Sigmoid colon (tissue), 7 donors: ENCODE data around the gene WIPF2. TPM values are rescaled to one million over a fixed set of nuclear protein-coding genes. Genes with fewer than 3 reads are reported as not detected.

Experiments
- DNase-seq: peaks from one replicate; pipeline ENCODE4 v3.0.0-alpha.2; 2019
- H3K27ac ChIP-seq, 4 donors: fragments of 200-600 bp; sonication (generic); one replicate each; pipeline ENCODE4 v1.5.1; 2016 to 2019; ENCODE audit warnings: mild to moderate bottlenecking in 1 of 4
- H3K27me3 ChIP-seq, 3 donors: fragments of 200-600 bp; sonication (generic); one replicate each; pipeline ENCODE4 v1.5.1; 2019; ENCODE audit warnings: mild to moderate bottlenecking in 1 of 3
- H3K36me3 ChIP-seq, 4 donors: fragments of 200-600 bp; sonication (generic); one replicate each; pipeline ENCODE4 v1.5.1; 2016 to 2019
- H3K4me1 ChIP-seq, 4 donors: fragments of 200-600 bp; sonication (generic); one replicate each; pipeline ENCODE4 v1.5.1; 2017 to 2019
- H3K4me3 ChIP-seq, 4 donors: fragments of 200-600 bp; sonication (generic); one replicate each; pipeline ENCODE4 v1.5.1; 2017 to 2019; ENCODE audit warnings: mild to moderate bottlenecking in 2 of 4, moderate library complexity in 1 of 4
- H3K9me3 ChIP-seq, 4 donors: fragments of 200-600 bp in 3 of 4; sonication (generic) in 3 of 4; one replicate each; pipeline versions ENCODE4 v1.5.1 to v1.6.1; 2013 to 2019
- CTCF ChIP-seq, 4 experiments: fragments of 450-650 bp in 3 of 4; fragments of 200-600 bp in 1 of 4; IDR thresholded peaks; one replicate each; pipeline ENCODE4 v1.5.1; 2016 to 2019; ENCODE audit warnings: antibody characterized with exemption in 4 of 4, mild to moderate bottlenecking in 3 of 4, moderate library complexity in 2 of 4
- EP300 ChIP-seq, 4 donors: sonication (generic); formaldehyde crosslinking; IDR thresholded peaks; one replicate each; pipeline ENCODE4 v1.6.1; 2017; ENCODE audit warnings: antibody characterized with exemption in 4 of 4
- POLR2A ChIP-seq, 2 donors: fragments of 450-650 bp; IDR thresholded peaks; one replicate each; pipeline ENCODE4 v1.6.1; 2016; ENCODE audit warnings: antibody characterized with exemption in 2 of 2, mild to moderate bottlenecking in 2 of 2, moderate library complexity in 2 of 2
- POLR2AphosphoS5 ChIP-seq, 4 donors: sonication (generic); formaldehyde crosslinking; IDR thresholded peaks; one replicate each; pipeline ENCODE4 v1.6.1; 2017; ENCODE audit warnings: antibody characterized with exemption in 4 of 4
- WGBS, 2 donors: extraction: QIAGEN DNeasy Blood & Tissue Kit; methylation state at CpG; one replicate each; pipeline ENCODE4 v1.1.7; 2013; 5-methylcytosine and 5-hydroxymethylcytosine counted together
- intact Hi-C: fragments of 100-400 bp; cut with DNase I; formaldehyde crosslinking; loops from one replicate; pipeline ENCODE4 v1.15.1; 2023
- polyA plus RNA-seq, 3 donors: library from polyadenylated mRNA; stranded (reverse); fragments of 200-250 nt; gene quantifications; one replicate each; pipeline ENCODE4 v1.2.3, GENCODE V29; 2013
- small RNA-seq, 3 donors: library from RNA; depleted of rRNA; stranded (forward); fragments of <200 nt; gene quantifications; one replicate each; pipeline ENCODE3, GENCODE V24; 2016
- total RNA-seq, 4 donors: library from RNA; depleted of rRNA; stranded (reverse); fragments of >200 nt; gene quantifications; one replicate each; pipeline ENCODE4 v1.1.0, GENCODE V29; 2016
- donor health status: healthy with polysubstance abuse.
- donor health status: Bipolar disorder and iron deficiency.
- donor health status: healthy.

The WIPF2 gene
- total and polyA plus RNA-seq, 7 donors: 6.7 to 20.3 (median 10.2) TPM

- intact Hi-C loops: no loop called here
- Histone ChIP-seq H3K27ac (peak overlapping the region; percentile 93 to 98 (median 96)), H3K9me3 (no peaks in the 10 kb centered on the region), H3K27me3 (no peaks in the 10 kb centered on the region), H3K4me1 (peaks cover 0 to 100% (median 100%) of the 10 kb centered on the region in 4 donors), H3K36me3 (no peaks in the 10 kb centered on the region), H3K4me3 (no peak overlapping the region)
- DNase-seq: no peak
- 85 to 89% methylated on average over 2 of the region's 2 CpGs for WGBS, 2 donors
- TF ChIP-seq POLR2AphosphoS5 (IDR thresholded peaks at IDR 0.05) (no peak), CTCF (IDR thresholded peaks at IDR 0.05) (no peak), EP300 (IDR thresholded peaks at IDR 0.05) (no peak), POLR2A (IDR thresholded peaks at IDR 0.05) (no peak)
Measured at GRCh38 chr17:40328386-40328766, 109.3 kb downstream of the WIPF2 start.

GRCh38 chr17:40329839-40330794 is 111.0 kb downstream of the WIPF2 start:
- H3K27me3 ChIP-seq: no peaks in the 10 kb centered on the region
- no peak overlapping the region for H3K4me3 ChIP-seq
- H3K4me1 ChIP-seq: peaks cover 0 to 100% (median 100%) of the 10 kb centered on the region in 4 donors
- H3K36me3 ChIP-seq: no peaks in the 10 kb centered on the region
- no peak for TF ChIP-seq POLR2A (IDR thresholded peaks at IDR 0.05)
- peak in 3 of 4 donors; percentile 33 to 54 (median 37) for TF ChIP-seq POLR2AphosphoS5 (IDR thresholded peaks at IDR 0.05)
- DNase-seq: peak; percentile 85
- peak overlapping the region; percentile 87 to 98 (median 96) for H3K27ac ChIP-seq
- intact Hi-C loops: no loop called here
- H3K9me3 ChIP-seq: no peaks in the 10 kb centered on the region
- WGBS, 2 donors: 27 to 35% methylated on average over 11 of the region's 11 CpGs

- no peak for DNase-seq
- Histone ChIP-seq H3K4me3 (no peak overlapping the region), H3K27ac (peak overlapping the region; percentile 87 to 98 (median 96)), H3K4me1 (peaks cover 0 to 100% (median 100%) of the 10 kb centered on the region in 4 donors), H3K9me3 (no peaks in the 10 kb centered on the region), H3K36me3 (no peaks in the 10 kb centered on the region), H3K27me3 (no peaks in the 10 kb centered on the region)
- intact Hi-C loops: no loop called here
- 93 to 94% methylated on average over 10 of the region's 10 CpGs for WGBS, 2 donors
- no peak for TF ChIP-seq POLR2AphosphoS5 (IDR thresholded peaks at IDR 0.05)
- TF ChIP-seq CTCF (IDR thresholded peaks at IDR 0.05): no peak
- no peak for TF ChIP-seq POLR2A (IDR thresholded peaks at IDR 0.05)
- TF ChIP-seq EP300 (IDR thresholded peaks at IDR 0.05): no peak
Measured at GRCh38 chr17:40330850-40331470, 111.9 kb downstream of the WIPF2 start.

- H3K4me3 ChIP-seq: peak overlapping the region in 3 of 4 donors; percentile 15 to 22 (median 16)
- 63 to 74% methylated on average over 22 of the region's 22 CpGs for WGBS, 2 donors
- intact Hi-C loops: no loop called here
Measured at GRCh38 chr17:40331743-40332641, 112.9 kb downstream of the WIPF2 start.

More at GRCh38 chr17:40331743-40332641, 112.9 kb downstream of the WIPF2 start:
- Histone ChIP-seq H3K36me3 (no peaks in the 10 kb centered on the region), H3K4me1 (peaks cover 0 to 100% (median 95%) of the 10 kb centered on the region in 4 donors), H3K27ac (peak overlapping the region; percentile 87 to 98 (median 96)), H3K27me3 (no peaks in the 10 kb centered on the region), H3K9me3 (no peaks in the 10 kb centered on the region)
- TF ChIP-seq CTCF (IDR thresholded peaks at IDR 0.05) (no peak), EP300 (IDR thresholded peaks at IDR 0.05) (peak in 3 of 4 donors; percentile 47 to 79 (median 57)), POLR2AphosphoS5 (IDR thresholded peaks at IDR 0.05) (peak; percentile 66 to 91 (median 87))
- DNase-seq: peak; percentile 95

Small RNAs within 50 kb of the gene (small RNA-seq; reads per million reads assigned to genes)
- gene MIR6867: 0 reads per million in 3 donors

Other genes starting within 250 kb of the WIPF2 start
- gene PSMD3, start 238.5 kb upstream of the WIPF2 start, total RNA-seq: 10 to 100 TPM; 53.2 to 71.3 (median 64.2) TPM
- 100 to 1,000 TPM in 1 of 3 donors, 10 to 100 TPM in 2; 57.1 to 112 (median 78.1) TPM for gene PSMD3, start 238.5 kb upstream of the WIPF2 start, polyA plus RNA-seq
- 10 to 100 TPM in 1 of 4 donors, not detected in 3; 23.3 TPM for gene CSF3, start 203.9 kb upstream of the WIPF2 start, total RNA-seq
- gene CSF3, start 203.9 kb upstream of the WIPF2 start, polyA plus RNA-seq: 1 to 10 TPM in 2 of 3 donors, not detected in 1; 1.2 to 3.1 TPM
- gene MED24, start 164.9 kb upstream of the WIPF2 start, total RNA-seq: 10 to 100 TPM; 27.3 to 64.8 (median 31.7) TPM
- gene MED24, start 164.9 kb upstream of the WIPF2 start, polyA plus RNA-seq: 10 to 100 TPM; 19.2 to 83.0 (median 29.1) TPM
- 10 to 100 TPM; 78.8 to 86.1 (median 83.8) TPM for gene THRA, start 156.3 kb upstream of the WIPF2 start, total RNA-seq
- gene THRA, start 156.3 kb upstream of the WIPF2 start, polyA plus RNA-seq: 10 to 100 TPM; 25.4 to 35.4 (median 25.8) TPM
- gene NR1D1, start 118.7 kb upstream of the WIPF2 start, total RNA-seq: 10 to 100 TPM in 3 of 4 donors, 1 to 10 TPM in 1; 4.1 to 12.8 (median 11.9) TPM
- gene NR1D1, start 118.7 kb upstream of the WIPF2 start, polyA plus RNA-seq: 10 to 100 TPM in 1 of 3 donors, 1 to 10 TPM in 2; 4.4 to 11.4 (median 8.1) TPM
- 10 to 100 TPM; 52.3 to 92.2 (median 58.0) TPM for gene MSL1, start 97.3 kb upstream of the WIPF2 start, total RNA-seq
- gene MSL1, start 97.3 kb upstream of the WIPF2 start, polyA plus RNA-seq: 10 to 100 TPM; 29.4 to 63.5 (median 34.0) TPM
- gene CASC3, start 78.8 kb upstream of the WIPF2 start, total RNA-seq: 10 to 100 TPM; 60.2 to 94.4 (median 70.7) TPM
- 10 to 100 TPM; 22.4 to 42.3 (median 24.0) TPM for gene CASC3, start 78.8 kb upstream of the WIPF2 start, polyA plus RNA-seq
- 1 to 10 TPM in 3 of 4 donors, under 1 TPM in 1; 0.99 to 4.3 (median 2.6) TPM for gene RAPGEFL1, start 41.8 kb upstream of the WIPF2 start, total RNA-seq
- gene RAPGEFL1, start 41.8 kb upstream of the WIPF2 start, polyA plus RNA-seq: 10 to 100 TPM; 48.0 to 85.0 (median 66.8) TPM
- gene CDC6, start 68.6 kb downstream of the WIPF2 start, total RNA-seq: 1 to 10 TPM in 1 of 4 donors, under 1 TPM in 2, not detected in 1; 0.33 to 1.5 (median 0.83) TPM
- gene CDC6, start 68.6 kb downstream of the WIPF2 start, polyA plus RNA-seq: 10 to 100 TPM in 1 of 3 donors, 1 to 10 TPM in 2; 2.4 to 10.9 (median 8.6) TPM
- 10 to 100 TPM; 15.8 to 27.3 (median 20.5) TPM for gene RARA, start 89.9 kb downstream of the WIPF2 start, total RNA-seq
- 10 to 100 TPM; 26.4 to 29.6 (median 27.8) TPM for gene RARA, start 89.9 kb downstream of the WIPF2 start, polyA plus RNA-seq
- 1 to 10 TPM in 1 of 4 donors, under 1 TPM in 1, not detected in 2; 0.49 to 2.1 TPM for gene GJD3, start 145.4 kb downstream of the WIPF2 start, total RNA-seq
- under 1 TPM in 1 of 3 donors, not detected in 2; 0.64 TPM for gene GJD3, start 145.4 kb downstream of the WIPF2 start, polyA plus RNA-seq
- 1 to 10 TPM in 3 of 4 donors, under 1 TPM in 1; 0.33 to 2.3 (median 1.8) TPM for gene TOP2A, start 198.6 kb downstream of the WIPF2 start, total RNA-seq
- gene TOP2A, start 198.6 kb downstream of the WIPF2 start, polyA plus RNA-seq: 10 to 100 TPM in 2 of 3 donors, 1 to 10 TPM in 1; 1.8 to 28.7 (median 11.3) TPM
- gene IGFBP4, start 224.1 kb downstream of the WIPF2 start, total RNA-seq: 100 to 1,000 TPM; 198 to 440 (median 325) TPM
- gene IGFBP4, start 224.1 kb downstream of the WIPF2 start, polyA plus RNA-seq: 100 to 1,000 TPM in 2 of 3 donors, 10 to 100 TPM in 1; 30.3 to 242 (median 108) TPM